Right lobe of liver (tissue), 6 donors: ENCODE results near the gene SHROOM1. TPM values are rescaled to one million over a fixed set of nuclear protein-coding genes. Genes with fewer than 3 reads are reported as not detected.

Experiments
- ATAC-seq, 4 donors: fragments of 200-7000 bp; cut with Tn5 transposase; one replicate each; pipeline ENCODE4 v1.9.1; 2020; ENCODE audit warnings: mild to moderate bottlenecking in 4 of 4, moderate library complexity in 4 of 4
- DNase-seq, 3 donors: peaks; one replicate each; pipeline ENCODE4 v3.0.0-alpha.2; 2020
- H3K27ac ChIP-seq, 3 donors: fragments of 200-600 bp; one replicate each; pipeline ENCODE4 v1.8.0; 2022
- H3K27me3 ChIP-seq, 2 donors: fragments of 200-600 bp; one replicate each; pipeline ENCODE4 v1.8.0; 2022
- H3K36me3 ChIP-seq, 4 donors: fragments of 200-600 bp; sonication (generic) in 1 of 4; one replicate each; pipeline versions ENCODE4 v1.5.1 to v1.8.0; 2017 to 2022; ENCODE audit warnings: control low read depth in 1 of 4
- H3K4me1 ChIP-seq, 4 donors: fragments of 200-600 bp; sonication (generic) in 1 of 4; one replicate each; pipeline versions ENCODE4 v1.5.1 to v1.8.0; 2017 to 2022; ENCODE audit warnings: control low read depth in 1 of 4
- H3K4me3 ChIP-seq, 3 donors: fragments of 200-600 bp; one replicate each; pipeline ENCODE4 v1.8.0; 2022
- H3K9me3 ChIP-seq, 4 donors: fragments of 200-600 bp; sonication (generic) in 1 of 4; one replicate each; pipeline versions ENCODE4 v1.5.1 to v1.8.0; 2017 to 2022; ENCODE audit warnings: control low read depth in 1 of 4
- CTCF ChIP-seq, 4 donors: fragments of 200-600 bp in 3 of 4; fragments of 450-650 bp in 1 of 4; IDR thresholded peaks; one replicate each; pipeline versions ENCODE4 v1.5.1 to v1.8.0; 2016 to 2022; ENCODE audit warnings: antibody characterized with exemption in 4 of 4, mild to moderate bottlenecking in 2 of 4
- POLR2A ChIP-seq: fragments of 450-650 bp; IDR thresholded peaks from one replicate; pipeline ENCODE4 v1.6.1; 2017; ENCODE audit warnings: antibody characterized with exemption, mild to moderate bottlenecking
- WGBS: methylation state at CpG from one replicate; pipeline ENCODE4 v1.1.6; 2018; ENCODE audit warnings: low coverage, low lambda C conversion rate; ENCODE audit not compliant: insufficient coverage; ENCODE audit errors: missing lambda C conversion rate; 5-methylcytosine and 5-hydroxymethylcytosine counted together
- intact Hi-C, 2 donors: fragments of 100-400 bp; cut with DNase I; formaldehyde crosslinking; loops; one replicate each; pipeline versions ENCODE4 v1.11.2 to v1.14.1; 2022
- long read RNA-seq: library from polyadenylated mRNA; unstranded; transcript quantifications from one replicate; pipeline ENCODE4 v2.0.0, GENCODE V29; 2019
- total RNA-seq, 6 experiments: library from RNA; depleted of rRNA in 2 of 6; stranded (reverse); fragments of >200 nt in 2 of 6; fragmentation: NEBNext Ultra II Directional in 3 of 6; extraction: Animal tissue kit (Norgen Biotek cat#: 25700) in 3 of 6; gene quantifications; one replicate each; pipeline versions ENCODE4 v1.1.0 to v1.2.4, GENCODE V29; 2016 to 2023
- donor health status: DM: no; HTN: yes; CAD: no.
- donor health status: DM: no; HTN: no; CAD: no.
- donor health status: DM: no; HTN: no; CAD: no.
- donor health status: DM: no; HTN: yes; CAD: no.
- donor health status: DM: no; HTN: yes; CAD: no.

Gene SHROOM1
- total RNA-seq = 10 to 100 TPM; 29.5 to 96.1 (median 77.4) TPM
- long read RNA-seq = 0 reads

- intact Hi-C loops = no loop called here
- WGBS = 42% methylated on average over 4 of the region's 78 CpGs
- no peaks in the 10 kb centered on the region for H3K27me3 ChIP-seq
Observed at GRCh38 chr5:132830436-132831094, at the start of gene SHROOM1. Gene SHROOM1, minus strand, starts transcription at chr5:132830647. Its CDS starts 4,507 bp downstream, at chr5:132826140.

GRCh38 chr5:132877938-132878337 lies 47.5 kb upstream of the SHROOM1 start:
- H3K27me3 ChIP-seq = no peaks in the 10 kb centered on the region
- H3K36me3 ChIP-seq = peaks cover 0 to 68% (median 31%) of the 10 kb centered on the region in 4 donors
- intact Hi-C loops = no loop called here
- 25% methylated on average over 3 of the region's 3 CpGs for WGBS
- ATAC-seq (peak; percentile 13 to 40 (median 22)), DNase-seq (peak in 2 of 3 donors; percentile 44 to 57)
- no peak overlapping the region for H3K4me3 ChIP-seq
- peak overlapping the region in 1 of 3 donors; percentile 96 for H3K27ac ChIP-seq
- H3K9me3 ChIP-seq = no peaks in the 10 kb centered on the region
- H3K4me1 ChIP-seq = peaks cover 0 to 6% (median 1%) of the 10 kb centered on the region in 4 donors
- no peak for TF ChIP-seq CTCF (IDR thresholded peaks at IDR 0.05)
- TF ChIP-seq POLR2A = no peak

More at GRCh38 chr5:132830436-132831094, at the start of gene SHROOM1:
- Histone ChIP-seq H3K9me3 (no peaks in the 10 kb centered on the region), H3K4me3 (peak within 1 kb of the TSS; percentile 66 to 92 (median 74)), H3K27ac (peak within 1 kb of the TSS; percentile 94 to 96 (median 95)), H3K36me3 (peaks cover 0 to 10% (median 1%) of the 10 kb centered on the region in 4 donors), H3K4me1 (peaks cover 0 to 41% (median 10%) of the 10 kb centered on the region in 4 donors)
- TF ChIP-seq POLR2A (peak; percentile 99), CTCF (IDR thresholded peaks at IDR 0.05) (no peak)
- peak; percentile 74 to 85 (median 82) for ATAC-seq
- DNase-seq = peak; percentile 87 to 89 (median 89)

- Histone ChIP-seq H3K27me3 (no peaks in the 10 kb centered on the region), H3K4me1 (peaks cover 0 to 11% (median 4%) of the 10 kb centered on the region in 4 donors), H3K4me3 (no peak overlapping the region), H3K27ac (peak overlapping the region in 1 of 3 donors; percentile 96), H3K9me3 (no peaks in the 10 kb centered on the region), H3K36me3 (peaks cover 0 to 68% (median 30%) of the 10 kb centered on the region in 4 donors)
- ATAC-seq = no peak
- DNase-seq = no peak
- intact Hi-C loops = no loop called here
- TF ChIP-seq POLR2A = no peak
- no peak for TF ChIP-seq CTCF (IDR thresholded peaks at IDR 0.05)
- 47% methylated on average over 2 of the region's 2 CpGs for WGBS
Observed at GRCh38 chr5:132877466-132877865, 47.0 kb upstream of the SHROOM1 start.

GRCh38 chr5:132876020-132876759 lies 45.7 kb upstream of the SHROOM1 start:
- Histone ChIP-seq H3K4me1 (peaks cover 0 to 24% (median 10%) of the 10 kb centered on the region in 4 donors), H3K27ac (peak overlapping the region; percentile 93 to 98 (median 96)), H3K27me3 (no peaks in the 10 kb centered on the region), H3K9me3 (no peaks in the 10 kb centered on the region), H3K36me3 (peaks cover 0 to 57% (median 23%) of the 10 kb centered on the region in 4 donors), H3K4me3 (peak overlapping the region in 2 of 3 donors; percentile 69 to 85)
- ATAC-seq (peak in 3 of 4 donors; percentile 29 to 52 (median 29)), DNase-seq (peak in 1 of 3 donors; percentile 44)
- TF ChIP-seq POLR2A = no peak
- WGBS = 24% methylated on average over 1 of the region's 1 CpG
- intact Hi-C loops = no loop called here
